Fibroblast of the aortic adventitia (primary cell): ENCODE results near the gene ACOXL. TPM values are rescaled to one million over a fixed set of nuclear protein-coding genes. Genes with fewer than 3 reads are reported as not detected.

Experiments used
- DNase-seq: peaks from one replicate; pipeline ENCODE4 v3.0.0-alpha.2; 2010; ENCODE audit warnings: low read depth
- H3K4me3 ChIP-seq: 2 replicates; pipeline ENCODE4 v1.5.1; 2011; ENCODE audit warnings: low read depth, mild to moderate bottlenecking, control low read depth, low read length, moderate library complexity
- total RNA-seq: library from RNA; depleted of rRNA; stranded (reverse); fragments of >200 nt; gene quantifications from 2 replicates; pipeline ENCODE4 v1.2.3, GENCODE V29; 2012; ENCODE audit warnings: low replicate concordance
- TF ChIP-seq, protein P1 (sequence below): IDR thresholded peaks from 2 replicates; pipeline ENCODE4 v1.5.1; 2011; ENCODE audit warnings: mild to moderate bottlenecking, low read length, control low read depth, inconsistent platforms; ENCODE audit not compliant: insufficient read depth

The ACOXL gene
- total RNA-seq, 1 donor = not detected

DNA sequence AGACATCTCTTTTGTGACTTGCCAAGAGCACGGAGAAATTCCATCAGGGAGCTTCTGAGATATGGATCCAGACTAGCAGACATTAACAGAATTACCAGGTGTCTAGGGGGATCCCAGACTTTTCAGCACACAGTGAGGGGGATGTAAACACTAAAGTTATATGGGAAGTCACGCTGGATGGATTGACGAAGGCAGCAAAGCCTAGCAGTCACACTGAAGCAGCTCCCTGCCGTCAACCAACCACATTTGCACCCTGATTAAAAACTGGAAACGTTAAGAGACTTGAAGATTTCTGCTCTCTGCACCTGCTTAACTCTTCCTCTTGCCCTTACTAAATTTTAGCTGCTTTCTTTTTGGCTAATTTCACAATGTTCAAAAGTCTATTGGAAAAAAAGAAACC is 325.9 kb downstream of the ACOXL start:
- DNase-seq = no peak
- H3K4me3 ChIP-seq = no peak overlapping the region
- TF ChIP-seq, protein P1, sequence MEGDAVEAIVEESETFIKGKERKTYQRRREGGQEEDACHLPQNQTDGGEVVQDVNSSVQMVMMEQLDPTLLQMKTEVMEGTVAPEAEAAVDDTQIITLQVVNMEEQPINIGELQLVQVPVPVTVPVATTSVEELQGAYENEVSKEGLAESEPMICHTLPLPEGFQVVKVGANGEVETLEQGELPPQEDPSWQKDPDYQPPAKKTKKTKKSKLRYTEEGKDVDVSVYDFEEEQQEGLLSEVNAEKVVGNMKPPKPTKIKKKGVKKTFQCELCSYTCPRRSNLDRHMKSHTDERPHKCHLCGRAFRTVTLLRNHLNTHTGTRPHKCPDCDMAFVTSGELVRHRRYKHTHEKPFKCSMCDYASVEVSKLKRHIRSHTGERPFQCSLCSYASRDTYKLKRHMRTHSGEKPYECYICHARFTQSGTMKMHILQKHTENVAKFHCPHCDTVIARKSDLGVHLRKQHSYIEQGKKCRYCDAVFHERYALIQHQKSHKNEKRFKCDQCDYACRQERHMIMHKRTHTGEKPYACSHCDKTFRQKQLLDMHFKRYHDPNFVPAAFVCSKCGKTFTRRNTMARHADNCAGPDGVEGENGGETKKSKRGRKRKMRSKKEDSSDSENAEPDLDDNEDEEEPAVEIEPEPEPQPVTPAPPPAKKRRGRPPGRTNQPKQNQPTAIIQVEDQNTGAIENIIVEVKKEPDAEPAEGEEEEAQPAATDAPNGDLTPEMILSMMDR = no peak

DNA sequence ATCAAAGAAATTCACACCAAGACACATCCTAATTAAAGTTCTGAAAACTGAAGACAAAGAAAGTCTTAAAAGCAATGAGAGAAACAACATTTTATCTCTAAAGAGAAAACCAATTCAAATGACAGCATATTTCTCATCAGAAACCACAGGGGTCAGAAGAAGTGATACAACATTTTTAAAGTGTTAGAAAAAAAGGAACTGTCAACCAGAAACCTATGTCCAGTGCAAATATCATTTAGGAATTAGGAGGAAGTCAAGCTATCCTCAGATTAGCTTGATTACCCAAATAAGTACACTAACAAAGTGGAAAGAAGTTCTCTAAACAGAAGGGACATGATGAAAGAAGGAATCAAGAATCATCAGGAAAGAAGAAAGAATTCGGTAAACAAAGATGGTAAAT is 328.8 kb downstream of the ACOXL start:
- no peak overlapping the region for H3K4me3 ChIP-seq
- no peak for DNase-seq
- TF ChIP-seq, protein P1 = no peak

DNA sequence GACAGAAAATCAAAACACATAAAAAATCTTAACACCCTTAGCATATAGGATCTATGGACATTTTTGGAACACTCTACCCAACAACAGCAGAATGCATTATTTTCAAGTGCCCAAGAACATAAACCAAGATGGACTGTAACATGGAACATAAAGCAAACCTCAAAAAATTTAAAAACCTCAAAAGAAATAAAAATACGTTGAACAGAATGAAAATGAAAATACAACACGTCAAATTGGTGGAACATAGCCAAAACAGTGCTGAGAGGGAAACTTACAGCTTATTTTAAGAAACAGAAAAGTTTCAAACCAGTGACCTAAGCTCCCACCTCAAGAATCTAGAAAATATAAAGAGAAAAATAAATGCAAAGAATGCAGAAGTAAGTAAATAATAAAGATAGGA is 330.0 kb downstream of the ACOXL start:
- H3K4me3 ChIP-seq = no peak overlapping the region
- DNase-seq = no peak

DNA sequence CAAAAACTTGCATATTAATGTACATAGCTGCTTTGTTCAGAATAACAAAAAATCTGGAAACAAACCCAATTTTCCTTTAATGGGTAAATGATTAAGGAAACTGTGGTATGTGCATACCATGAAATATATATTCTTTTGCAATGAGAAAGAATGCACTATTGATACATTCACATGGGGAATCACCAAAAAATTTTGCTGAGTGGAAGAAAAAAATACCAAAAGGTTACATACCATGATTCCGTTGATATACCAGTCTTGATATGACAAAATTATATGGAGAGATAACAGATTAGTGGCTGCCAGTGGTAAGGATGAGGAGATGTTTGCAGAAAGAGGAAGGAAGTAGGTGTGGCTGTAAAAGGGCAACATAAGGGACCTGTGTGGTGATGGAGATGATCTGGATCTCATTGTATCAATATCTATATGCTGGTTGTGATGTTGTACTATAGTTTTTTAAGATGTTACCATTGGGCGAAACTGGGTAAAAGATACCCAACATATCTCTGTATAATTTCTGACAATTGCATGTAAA is 333.8 kb downstream of the ACOXL start:
- no peak overlapping the region for H3K4me3 ChIP-seq
- TF ChIP-seq, protein P1 = no peak
- DNase-seq = no peak

More for the DNA sequence above, 330.0 kb downstream of the ACOXL start:
- TF ChIP-seq, protein P1 = no peak

DNA sequence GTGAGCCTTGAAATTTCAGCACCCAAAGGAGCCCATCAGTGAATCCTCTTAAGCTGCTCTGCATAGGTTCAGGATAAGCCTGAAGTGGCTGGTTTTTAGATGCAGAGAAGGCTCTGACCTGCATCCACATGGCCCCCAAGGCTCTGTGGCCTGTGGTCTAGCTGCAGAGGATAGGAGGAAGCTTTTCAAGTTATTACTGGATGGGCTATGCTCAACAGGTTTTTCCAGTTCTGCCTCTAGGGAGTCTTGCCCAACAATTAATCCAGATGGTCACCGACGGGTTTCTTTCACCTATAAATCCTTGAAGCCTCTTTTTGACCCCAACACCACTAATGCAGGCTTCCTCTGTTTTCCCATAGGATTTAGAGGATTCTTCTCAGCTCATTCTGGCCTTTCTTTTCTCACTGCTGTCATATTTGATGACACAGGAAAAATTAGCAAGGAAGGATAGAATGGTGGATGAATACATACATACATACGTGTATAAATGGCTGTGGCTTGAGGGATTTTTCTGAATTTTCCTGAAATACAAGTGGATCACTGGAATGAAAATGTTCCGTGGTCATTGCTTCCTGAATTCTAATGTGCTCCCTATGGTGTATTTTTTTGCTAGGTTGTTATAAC is 336.2 kb downstream of the ACOXL start:
- no peak for DNase-seq
- TF ChIP-seq, protein P1 = no peak
- no peak overlapping the region for H3K4me3 ChIP-seq

DNA sequence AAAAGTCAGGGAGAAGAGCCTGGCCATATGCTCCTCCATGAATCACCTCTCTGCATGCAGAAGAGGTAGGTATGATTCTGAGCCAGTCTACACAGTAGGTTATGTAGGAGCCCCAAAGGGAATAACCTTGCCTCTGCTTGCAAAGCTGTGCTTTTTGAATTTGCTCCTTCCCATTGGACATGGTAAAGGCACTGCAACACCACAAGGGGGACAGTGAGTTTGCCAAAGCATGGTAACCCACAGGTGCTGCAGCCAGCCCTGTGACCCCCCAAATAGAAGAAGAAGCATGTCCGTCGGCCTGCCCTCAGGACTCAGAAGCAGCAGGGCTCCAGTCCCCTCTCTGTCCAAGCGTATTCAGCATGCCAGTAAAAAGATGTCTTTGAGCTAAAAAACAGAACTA is 337.3 kb downstream of the ACOXL start:
- no peak overlapping the region for H3K4me3 ChIP-seq
- TF ChIP-seq, protein P1 = peak; percentile 14
- DNase-seq = no peak

DNA sequence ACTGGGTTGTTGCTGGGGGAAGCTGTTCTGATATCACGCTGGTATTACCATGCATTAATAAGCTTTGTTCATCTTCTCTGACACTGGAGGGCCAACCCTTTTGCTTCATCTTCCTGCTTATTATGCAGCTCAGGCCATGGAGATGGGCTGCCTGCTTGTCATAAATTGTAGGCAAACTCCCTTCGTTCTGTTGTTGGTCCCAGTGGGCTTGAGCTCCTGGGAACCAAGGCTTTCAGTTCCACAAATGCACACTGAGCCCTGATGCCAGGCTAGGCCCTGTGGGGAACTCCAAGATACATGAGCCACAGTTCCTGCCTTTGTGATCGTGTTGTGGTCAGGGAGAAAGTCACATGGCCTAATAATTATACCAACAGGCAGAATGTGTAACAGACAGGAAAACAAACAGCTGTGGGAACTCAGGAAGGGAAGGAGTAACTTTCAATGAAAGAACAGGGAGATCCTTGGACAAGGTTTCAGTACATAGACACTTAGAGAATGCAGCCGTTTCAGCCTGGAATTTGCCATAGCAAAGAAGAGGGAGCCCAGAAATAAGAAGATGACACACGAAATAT is 339.3 kb downstream of the ACOXL start:
- no peak overlapping the region for H3K4me3 ChIP-seq
- TF ChIP-seq, protein P1 = no peak
- DNase-seq = peak; percentile 67
